GM12801 (cell line): Measurements from ENCODE around the gene SEMA7A.

ENCODE experiments used
- TF ChIP-seq, protein P1 (sequence below): IDR thresholded peaks from one replicate; pipeline ENCODE4 v1.5.1; 2011; ENCODE audit warnings: control low read depth; ENCODE audit not compliant: insufficient read length; ENCODE audit errors: extremely low read depth

The SEMA7A gene

DNA sequence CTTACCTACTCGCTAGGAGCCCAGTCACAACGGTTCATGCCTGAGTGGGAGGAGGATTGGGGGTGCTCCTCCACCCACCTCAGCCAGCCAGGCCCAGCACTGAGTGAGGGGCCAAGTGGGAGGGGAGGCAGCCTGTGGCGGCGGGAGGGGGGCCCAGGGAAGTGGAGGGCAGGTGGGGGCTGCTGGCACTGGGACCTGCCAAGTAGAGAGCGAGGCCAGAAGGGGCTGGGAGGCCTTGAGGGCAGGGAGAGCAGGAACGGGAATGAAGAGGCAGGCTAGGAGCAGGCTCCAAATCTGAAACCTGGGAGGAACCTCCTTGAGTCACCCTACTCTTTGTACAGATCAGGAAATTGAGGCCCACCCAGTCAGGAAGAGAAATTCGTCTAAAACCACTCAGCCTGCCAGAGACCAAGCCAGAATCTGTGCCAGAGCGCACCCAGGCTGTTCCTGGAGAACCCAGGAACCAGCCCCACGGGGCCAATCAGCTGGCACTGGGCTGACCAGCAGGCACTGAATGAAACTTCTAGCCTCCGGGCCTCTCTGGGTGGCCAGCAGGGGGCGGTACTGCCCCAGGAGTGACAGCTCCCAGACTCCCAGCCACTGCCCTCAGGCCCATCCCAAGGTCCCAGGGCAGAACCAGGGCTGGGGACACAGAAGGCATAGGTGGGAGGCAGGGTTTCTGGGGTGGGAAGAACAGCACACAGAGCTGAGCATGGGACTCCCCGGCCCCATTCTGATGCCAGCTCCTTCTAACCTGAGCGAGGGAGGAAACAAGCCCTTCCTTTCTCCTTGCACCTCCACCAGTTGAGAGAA lies 51.5 kb downstream of the SEMA7A start:
- TF ChIP-seq, protein P1, sequence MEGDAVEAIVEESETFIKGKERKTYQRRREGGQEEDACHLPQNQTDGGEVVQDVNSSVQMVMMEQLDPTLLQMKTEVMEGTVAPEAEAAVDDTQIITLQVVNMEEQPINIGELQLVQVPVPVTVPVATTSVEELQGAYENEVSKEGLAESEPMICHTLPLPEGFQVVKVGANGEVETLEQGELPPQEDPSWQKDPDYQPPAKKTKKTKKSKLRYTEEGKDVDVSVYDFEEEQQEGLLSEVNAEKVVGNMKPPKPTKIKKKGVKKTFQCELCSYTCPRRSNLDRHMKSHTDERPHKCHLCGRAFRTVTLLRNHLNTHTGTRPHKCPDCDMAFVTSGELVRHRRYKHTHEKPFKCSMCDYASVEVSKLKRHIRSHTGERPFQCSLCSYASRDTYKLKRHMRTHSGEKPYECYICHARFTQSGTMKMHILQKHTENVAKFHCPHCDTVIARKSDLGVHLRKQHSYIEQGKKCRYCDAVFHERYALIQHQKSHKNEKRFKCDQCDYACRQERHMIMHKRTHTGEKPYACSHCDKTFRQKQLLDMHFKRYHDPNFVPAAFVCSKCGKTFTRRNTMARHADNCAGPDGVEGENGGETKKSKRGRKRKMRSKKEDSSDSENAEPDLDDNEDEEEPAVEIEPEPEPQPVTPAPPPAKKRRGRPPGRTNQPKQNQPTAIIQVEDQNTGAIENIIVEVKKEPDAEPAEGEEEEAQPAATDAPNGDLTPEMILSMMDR = no peak

DNA sequence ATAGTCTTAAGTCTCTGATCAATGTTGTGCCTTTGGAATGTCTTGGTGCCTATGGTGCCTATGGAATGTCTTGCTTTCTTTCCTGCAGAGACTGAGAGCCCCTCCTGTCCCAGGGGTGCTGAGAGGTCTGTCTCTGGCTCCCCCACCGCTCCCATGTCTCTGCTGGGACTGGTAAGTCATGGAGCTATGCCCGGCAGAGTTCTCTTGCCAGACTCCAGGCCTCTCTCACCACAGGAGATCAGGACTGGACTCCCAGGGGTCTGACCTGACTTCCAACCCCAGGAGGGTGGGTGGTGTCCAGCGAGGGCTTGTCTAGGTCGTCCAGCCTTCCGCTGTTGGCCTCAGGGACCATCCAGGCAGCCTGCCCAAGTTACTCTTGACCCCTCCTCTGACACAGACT lies 52.3 kb downstream of the SEMA7A start:
- TF ChIP-seq, protein P1 = no peak

GRCh38 chr15:74381190-74381453 lies 52.6 kb downstream of the SEMA7A start:
- TF ChIP-seq, protein P1 = no peak

DNA sequence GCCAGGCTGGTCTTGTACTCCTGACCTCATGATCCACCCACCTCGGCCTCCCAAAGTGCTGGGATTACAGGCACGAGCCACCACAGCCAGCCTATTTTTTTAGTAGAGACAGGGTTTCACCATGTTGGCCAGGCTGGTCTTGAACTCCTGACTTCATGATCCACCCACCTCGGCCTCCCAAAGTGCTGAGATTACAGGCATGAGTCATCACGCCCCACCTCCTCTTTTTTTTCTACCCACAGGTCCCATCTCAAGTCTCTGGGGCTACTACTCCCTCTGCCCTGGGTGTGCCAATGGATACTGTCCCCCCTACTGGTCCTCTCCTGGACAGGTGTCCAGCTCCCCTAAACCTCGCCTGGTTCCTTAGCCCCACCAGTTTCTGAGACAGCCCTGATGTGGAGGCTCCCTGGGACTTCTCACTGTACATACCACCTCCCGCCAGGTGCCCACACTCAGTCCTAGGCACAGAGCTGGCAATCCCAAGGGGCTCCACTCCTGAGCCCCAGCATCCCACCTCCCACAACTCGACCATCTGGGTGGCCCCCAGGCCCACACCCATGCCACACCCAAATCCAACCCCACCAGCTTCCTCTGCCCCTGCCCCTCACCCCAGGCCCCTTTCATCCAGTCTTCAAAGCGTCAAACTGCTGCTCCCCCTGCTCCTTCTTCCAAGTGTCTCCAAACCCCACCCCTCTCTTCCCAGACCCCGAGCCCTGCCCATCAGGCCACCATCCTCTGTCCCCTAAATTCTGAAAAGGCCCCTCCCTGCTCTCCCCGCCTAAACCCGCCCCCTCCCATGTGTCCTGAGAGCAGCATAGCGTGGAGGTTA lies 53.2 kb downstream of the SEMA7A start:
- TF ChIP-seq, protein P1 = no peak

- TF ChIP-seq, protein P1 = no peak
Observed at GRCh38 chr15:74378848-74379247, 54.9 kb downstream of the SEMA7A start.

DNA sequence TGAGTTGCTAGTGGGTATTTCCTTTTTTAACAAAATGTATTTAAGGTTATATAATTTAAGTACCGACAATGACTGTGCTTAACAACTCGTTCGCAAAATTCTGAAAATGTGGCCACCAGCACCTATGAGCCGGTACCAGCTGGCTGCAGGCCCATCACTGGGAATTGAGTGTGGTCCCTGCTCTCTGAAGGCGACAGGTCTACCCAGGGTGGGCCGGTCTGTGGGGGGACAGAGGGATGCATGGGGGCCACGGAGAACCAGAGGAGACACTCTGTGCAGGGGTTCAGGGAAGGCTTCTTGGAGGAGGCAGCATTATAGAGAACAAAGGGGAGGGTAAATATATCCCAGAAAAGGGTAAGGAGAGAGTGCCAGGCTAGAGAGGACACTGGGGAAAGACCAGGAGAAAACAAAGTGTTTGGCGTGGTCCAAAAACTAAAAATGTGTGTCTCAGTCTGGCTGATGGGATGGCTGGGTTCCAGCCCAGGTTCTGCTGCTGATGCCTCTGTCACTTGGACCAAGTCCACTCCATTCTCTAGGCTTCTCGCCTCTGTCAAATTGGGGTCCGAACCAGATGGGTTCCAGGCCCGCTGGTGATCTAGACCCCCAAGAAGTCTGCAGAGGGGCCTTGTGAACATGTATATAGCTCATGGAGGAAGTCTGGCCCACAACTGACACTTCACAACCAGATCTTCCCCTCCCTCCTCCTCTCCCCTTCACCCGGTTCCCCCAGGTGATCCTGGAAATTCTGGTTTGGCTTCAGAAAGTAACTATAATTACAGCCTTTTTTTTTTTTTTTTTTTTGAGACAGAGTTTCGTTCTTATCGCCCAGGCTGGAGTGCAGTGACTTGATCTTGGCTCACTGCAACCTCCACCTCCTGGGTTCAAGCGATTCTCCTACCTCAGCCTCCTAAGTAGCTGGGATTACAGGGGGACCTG lies 55.7 kb downstream of the SEMA7A start:
- TF ChIP-seq, protein P1 = no peak

DNA sequence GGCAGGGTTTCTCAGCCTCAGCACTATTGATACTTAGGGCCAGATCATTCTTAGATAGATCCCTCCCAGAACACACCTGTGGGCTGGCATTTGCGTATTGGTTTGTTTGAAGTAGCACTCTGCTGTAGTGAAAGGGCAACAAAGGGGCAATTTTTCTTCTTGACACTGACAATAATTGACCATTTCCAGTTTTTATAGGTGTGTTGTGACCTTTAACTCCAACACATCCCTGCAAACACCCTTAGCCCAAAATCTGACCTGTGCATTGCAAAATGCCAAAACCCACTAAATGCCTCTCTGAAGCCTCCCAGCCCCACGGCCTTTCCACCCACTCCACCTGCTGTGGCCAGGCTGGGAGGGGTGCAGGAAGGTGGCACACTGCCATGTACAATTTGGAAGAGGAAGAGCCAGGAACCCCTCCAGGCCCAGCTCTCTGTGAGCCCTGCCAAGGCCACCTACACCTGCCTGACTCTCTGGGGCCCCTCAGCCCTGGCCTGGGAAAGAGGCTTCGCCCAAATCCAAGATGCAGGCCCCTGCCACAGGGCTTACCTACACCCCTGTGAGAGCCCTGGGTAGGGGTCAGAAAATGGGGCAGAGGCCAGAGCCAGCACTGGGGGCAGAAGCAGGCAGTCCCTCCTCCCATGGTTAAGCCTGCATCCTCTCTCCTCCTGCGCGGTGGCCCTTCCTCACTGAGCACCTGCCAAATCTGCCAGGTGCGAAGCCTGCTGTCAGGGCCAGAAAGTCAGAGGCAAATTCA lies 56.8 kb downstream of the SEMA7A start:
- TF ChIP-seq, protein P1 = no peak
